HepG2 (cell line): Measurements from ENCODE around the gene SECTM1. TPM values are rescaled to one million over a fixed set of nuclear protein-coding genes. Genes with fewer than 3 reads are reported as not detected.

ENCODE experiments used
- AKAP8 ChIP-seq: sonication (generic); formaldehyde crosslinking; IDR thresholded peaks from 2 replicates; pipeline ENCODE4 v1.5.1; 2020; ENCODE audit warnings: mild to moderate bottlenecking, missing genetic modification reagents
- ATF4 ChIP-seq, 2 experiments: fragments of 450-650 bp in 1 of 2; sonication (generic) in 1 of 2; formaldehyde crosslinking; IDR thresholded peaks; 2 replicates each; pipeline versions ENCODE4 v1.5.0 to v1.8.0; 2020 to 2022; ENCODE audit warnings: mild to moderate bottlenecking in 1 of 2, missing genetic modification reagents in 1 of 2
- BATF2 ChIP-seq: sonication (generic); formaldehyde crosslinking; IDR thresholded peaks from 2 replicates; pipeline ENCODE4 v1.8.0; 2022; ENCODE audit warnings: mild to moderate bottlenecking, missing genetic modification reagents, moderate library complexity
- BRD4 ChIP-seq: sonication (generic); formaldehyde crosslinking; IDR thresholded peaks from 2 replicates; pipeline ENCODE4 v1.4.0; 2020; ENCODE audit warnings: missing genetic modification reagents
- DR1 ChIP-seq: sonication (generic); formaldehyde crosslinking; IDR thresholded peaks from 2 replicates; pipeline ENCODE4 v1.8.0; 2021; ENCODE audit warnings: mild to moderate bottlenecking, missing genetic modification reagents, inconsistent platforms
- ESRRA ChIP-seq: sonication (generic); formaldehyde crosslinking; IDR thresholded peaks from 2 replicates; pipeline ENCODE4 v1.5.1; 2020; ENCODE audit warnings: mild to moderate bottlenecking, low read depth, missing genetic modification reagents
- FOXA1 ChIP-seq, 2 experiments: fragments of 450-650 bp in 1 of 2; sonication (generic) in 1 of 2; formaldehyde crosslinking in 1 of 2; IDR thresholded peaks; 2 replicates each; pipeline versions ENCODE4 v1.4.0 to v1.6.1; 2016 to 2020; ENCODE audit warnings: missing genetic modification reagents in 1 of 2
- FOXP4 ChIP-seq: sonication (generic); formaldehyde crosslinking; IDR thresholded peaks from 2 replicates; pipeline ENCODE4 v1.4.0; 2020; ENCODE audit warnings: missing genetic modification reagents
- GATA4 ChIP-seq: sonication (generic); IDR thresholded peaks from 2 replicates; pipeline ENCODE4 v1.6.1; 2016; ENCODE audit warnings: antibody characterized with exemption, low read depth, borderline replicate concordance
- HES4 ChIP-seq: sonication (generic); formaldehyde crosslinking; IDR thresholded peaks from 2 replicates; pipeline ENCODE4 v1.9.0; 2021; ENCODE audit warnings: mild to moderate bottlenecking, missing genetic modification reagents, borderline replicate concordance
- HOMEZ ChIP-seq: IDR thresholded peaks from 2 replicates; pipeline ENCODE4 v1.6.1; 2016; ENCODE audit warnings: low read depth
- KAT2B ChIP-seq: fragments of 150-350 bp; IDR thresholded peaks from 2 replicates; pipeline ENCODE4 v1.6.1; 2014; ENCODE audit warnings: low read depth, low read length, borderline replicate concordance
- MAFG ChIP-seq: sonication (generic); formaldehyde crosslinking; IDR thresholded peaks from 2 replicates; pipeline ENCODE4 v1.5.1; 2020; ENCODE audit warnings: mild to moderate bottlenecking, missing genetic modification reagents
- MBNL3 ChIP-seq: fragments of 250-450 bp; sonication (Bioruptor Pico); conservative IDR thresholded peaks from 2 replicates; pipeline ENCODE4 v1.8.0; 2022; ENCODE audit warnings: mild to moderate bottlenecking, inconsistent platforms
- MLX ChIP-seq: IDR thresholded peaks from 2 replicates; pipeline ENCODE4 v1.6.1; 2016
- MTA1 ChIP-seq: sonication (generic); formaldehyde crosslinking; IDR thresholded peaks from 2 replicates; pipeline ENCODE4 v1.4.0; 2020; ENCODE audit warnings: missing genetic modification reagents, mild to moderate bottlenecking, borderline replicate concordance
- MXD4 ChIP-seq: IDR thresholded peaks from 2 replicates; pipeline ENCODE4 v1.6.1; 2016; ENCODE audit warnings: mild to moderate bottlenecking, missing biosample characterization, missing genetic modification reagents
- NFYB ChIP-seq: sonication (generic); formaldehyde crosslinking; IDR thresholded peaks from 2 replicates; pipeline ENCODE4 v1.4.0; 2020; ENCODE audit warnings: missing genetic modification reagents
- SMARCC2 ChIP-seq: fragments of 450-650 bp; IDR thresholded peaks from 2 replicates; pipeline ENCODE4 v1.6.1; 2017; ENCODE audit warnings: antibody characterized with exemption, mild to moderate bottlenecking
- SOX6 ChIP-seq, 2 experiments: fragments of 450-650 bp in 1 of 2; sonication (generic) in 1 of 2; formaldehyde crosslinking in 1 of 2; IDR thresholded peaks; 2 replicates each; pipeline versions ENCODE4 v1.4.0 to v1.6.1; 2017 to 2020; ENCODE audit warnings: antibody characterized with exemption in 1 of 2, mild to moderate bottlenecking in 1 of 2, missing genetic modification reagents in 1 of 2
- TSC22D2 ChIP-seq: sonication (generic); formaldehyde crosslinking; IDR thresholded peaks from 2 replicates; pipeline ENCODE4 v1.5.1; 2020; ENCODE audit warnings: missing genetic modification reagents, mild to moderate bottlenecking, borderline replicate concordance
- ZFP36 ChIP-seq: fragments of 150-350 bp; IDR thresholded peaks from 2 replicates; pipeline ENCODE4 v1.6.1; 2018; ENCODE audit warnings: borderline replicate concordance, low read length, low read depth; ENCODE audit not compliant: partially characterized antibody
- ZNF3 ChIP-seq: IDR thresholded peaks from 2 replicates; pipeline ENCODE4 v1.7.0; 2017; ENCODE audit warnings: inconsistent platforms
- ZNF570 ChIP-seq: sonication (generic); formaldehyde crosslinking; IDR thresholded peaks from 2 replicates; pipeline ENCODE4 v1.4.0; 2020; ENCODE audit warnings: mild to moderate bottlenecking, missing genetic modification reagents, borderline replicate concordance
- polyA plus RNA-seq, 8 experiments: library from polyadenylated mRNA; depleted of rRNA in 3 of 8; stranded (reverse) in 7 of 8; unstranded in 1 of 8; fragments of >200 nt; fragmentation: Illumina TruSeq in 4 of 8; extraction: Trizol in 4 of 8; gene quantifications; 2 replicates each; pipeline versions ENCODE4 v1.2.1 to v1.2.3, GENCODE V29; 2011 to 2016; ENCODE audit warnings: low read depth in 4 of 8, missing spikeins in 1 of 8, mixed read lengths in 1 of 8; ENCODE audit not compliant: insufficient read depth in 1 of 8
- total RNA-seq, 5 experiments: library from RNA; depleted of rRNA; stranded (reverse); fragments of >200 nt; fragmentation: Illumina TruSeq; extraction: Trizol; gene quantifications; 2 replicates each; pipeline ENCODE4 v1.2.3, GENCODE V29; 2016; ENCODE audit warnings: low read depth in 1 of 5

SECTM1 gene
- total and polyA plus RNA-seq, 2 of the 13 experiments (the other 11 are each of a cell fraction or from before 2014, with no cell fraction given) = 3.5 to 5.3 TPM

- TF ChIP-seq MBNL3 (no peak), ESRRA (CRISPR knock-in tag) (peak; percentile 73; the same call in 1 of the 2 replicates), MLX (CRISPR knock-in tag) (0 out of 2 replicates have a peak, but pooled peaks have one; percentile 30), MTA1 (peak; percentile 26; the same call in 1 of the 2 replicates), HES4 (CRISPR knock-in tag) (peak; percentile 17; the same call in 1 of the 2 replicates), FOXP4 (CRISPR knock-in tag) (peak; percentile 55), SOX6 (IDR thresholded peaks at IDR 0.05) (no peak), SOX6 (CRISPR knock-in tag; IDR thresholded peaks at IDR 0.05) (peak; percentile 72), ZNF3 (no peak), MAFG (CRISPR knock-in tag) (no peak), HOMEZ (CRISPR knock-in tag) (no peak), TSC22D2 (CRISPR knock-in tag) (peak; percentile 93; the same call in 1 of the 2 replicates), BATF2 (CRISPR knock-in tag) (no peak), ZNF570 (no peak), NFYB (CRISPR knock-in tag) (peak; percentile 12; the same call in 1 of the 2 replicates), ATF4 (CRISPR knock-in tag; IDR thresholded peaks at IDR 0.05) (peak in 1 of 2 experiments; percentile 64; a peak in 1 of 4 replicates), GATA4 (no peak), DR1 (CRISPR knock-in tag) (peak; percentile 100), FOXA1 (IDR thresholded peaks at IDR 0.05) (no peak), FOXA1 (CRISPR knock-in tag; IDR thresholded peaks at IDR 0.05) (no peak), MXD4 (peak; percentile 79), ZFP36 (no peak), AKAP8 (CRISPR knock-in tag) (peak; percentile 79; the same call in 1 of the 2 replicates), SMARCC2 (peak; percentile 4; the same call in 1 of the 2 replicates), BRD4 (CRISPR knock-in tag) (peak; percentile 90), KAT2B (no peak)
Measured at GRCh38 chr17:82273327-82274133, 60.0 kb downstream of the SECTM1 start, which contains the start of gene CSNK1D (continued).
